Stomach (tissue), 4 donors: Measurements from ENCODE around the gene HDGF.

Experiments
- POLR2A ChIP-seq, 4 donors: fragments of 450-650 bp; IDR thresholded peaks; one replicate each; pipeline ENCODE4 v1.6.1; 2016; ENCODE audit warnings: antibody characterized with exemption in 4 of 4, control low read depth in 2 of 4, mild to moderate bottlenecking in 1 of 4, moderate library complexity in 1 of 4
- POLR2AphosphoS5 ChIP-seq, 3 donors: sonication (generic); formaldehyde crosslinking; IDR thresholded peaks; one replicate each; pipeline ENCODE4 v1.6.1; 2016; ENCODE audit warnings: antibody characterized with exemption in 3 of 3
- TF ChIP-seq, protein P1 (sequence below), 7 experiments: fragments of 450-650 bp in 4 of 7; fragments of 200-600 bp in 3 of 7; sonication (generic) in 3 of 7; IDR thresholded peaks; one replicate each; pipeline ENCODE4 v1.5.1; 2016 to 2019; ENCODE audit warnings: antibody characterized with exemption in 7 of 7, control low read depth in 2 of 7, mild to moderate bottlenecking in 1 of 7

- TF ChIP-seq POLR2A (IDR thresholded peaks at IDR 0.05) (no peak), POLR2AphosphoS5 (IDR thresholded peaks at IDR 0.05) (no peak)
- TF ChIP-seq, protein P1, sequence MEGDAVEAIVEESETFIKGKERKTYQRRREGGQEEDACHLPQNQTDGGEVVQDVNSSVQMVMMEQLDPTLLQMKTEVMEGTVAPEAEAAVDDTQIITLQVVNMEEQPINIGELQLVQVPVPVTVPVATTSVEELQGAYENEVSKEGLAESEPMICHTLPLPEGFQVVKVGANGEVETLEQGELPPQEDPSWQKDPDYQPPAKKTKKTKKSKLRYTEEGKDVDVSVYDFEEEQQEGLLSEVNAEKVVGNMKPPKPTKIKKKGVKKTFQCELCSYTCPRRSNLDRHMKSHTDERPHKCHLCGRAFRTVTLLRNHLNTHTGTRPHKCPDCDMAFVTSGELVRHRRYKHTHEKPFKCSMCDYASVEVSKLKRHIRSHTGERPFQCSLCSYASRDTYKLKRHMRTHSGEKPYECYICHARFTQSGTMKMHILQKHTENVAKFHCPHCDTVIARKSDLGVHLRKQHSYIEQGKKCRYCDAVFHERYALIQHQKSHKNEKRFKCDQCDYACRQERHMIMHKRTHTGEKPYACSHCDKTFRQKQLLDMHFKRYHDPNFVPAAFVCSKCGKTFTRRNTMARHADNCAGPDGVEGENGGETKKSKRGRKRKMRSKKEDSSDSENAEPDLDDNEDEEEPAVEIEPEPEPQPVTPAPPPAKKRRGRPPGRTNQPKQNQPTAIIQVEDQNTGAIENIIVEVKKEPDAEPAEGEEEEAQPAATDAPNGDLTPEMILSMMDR (IDR thresholded peaks at IDR 0.05): no peak
These were observed 21.4 kb upstream of the HDGF start for GRCh38 chr1:156772728-156773497.
